ENCODE measurements around the gene RNF224.

DNA sequence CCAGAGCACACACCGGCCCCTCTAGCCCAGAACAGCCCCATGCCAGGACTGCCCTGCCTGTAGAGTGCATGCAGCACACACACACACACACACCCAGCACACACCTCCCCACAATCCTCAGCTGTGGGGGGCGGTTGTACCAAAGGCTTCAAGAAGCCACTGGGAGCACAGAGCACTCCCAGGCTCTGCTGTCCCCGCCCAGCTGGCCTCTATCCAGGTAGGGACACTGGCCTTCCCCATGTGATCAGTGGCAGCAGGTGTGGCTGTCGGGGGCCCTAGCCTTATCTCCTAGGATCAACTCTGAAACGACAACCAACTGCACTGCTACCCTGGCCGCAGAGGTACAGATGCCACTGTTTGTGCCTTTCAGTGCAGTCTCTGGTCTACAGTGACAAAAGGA, 40.9 kb upstream of the RNF224 start:
- TF ChIP-seq, protein P1, sequence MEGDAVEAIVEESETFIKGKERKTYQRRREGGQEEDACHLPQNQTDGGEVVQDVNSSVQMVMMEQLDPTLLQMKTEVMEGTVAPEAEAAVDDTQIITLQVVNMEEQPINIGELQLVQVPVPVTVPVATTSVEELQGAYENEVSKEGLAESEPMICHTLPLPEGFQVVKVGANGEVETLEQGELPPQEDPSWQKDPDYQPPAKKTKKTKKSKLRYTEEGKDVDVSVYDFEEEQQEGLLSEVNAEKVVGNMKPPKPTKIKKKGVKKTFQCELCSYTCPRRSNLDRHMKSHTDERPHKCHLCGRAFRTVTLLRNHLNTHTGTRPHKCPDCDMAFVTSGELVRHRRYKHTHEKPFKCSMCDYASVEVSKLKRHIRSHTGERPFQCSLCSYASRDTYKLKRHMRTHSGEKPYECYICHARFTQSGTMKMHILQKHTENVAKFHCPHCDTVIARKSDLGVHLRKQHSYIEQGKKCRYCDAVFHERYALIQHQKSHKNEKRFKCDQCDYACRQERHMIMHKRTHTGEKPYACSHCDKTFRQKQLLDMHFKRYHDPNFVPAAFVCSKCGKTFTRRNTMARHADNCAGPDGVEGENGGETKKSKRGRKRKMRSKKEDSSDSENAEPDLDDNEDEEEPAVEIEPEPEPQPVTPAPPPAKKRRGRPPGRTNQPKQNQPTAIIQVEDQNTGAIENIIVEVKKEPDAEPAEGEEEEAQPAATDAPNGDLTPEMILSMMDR (IDR thresholded peaks at IDR 0.05): no peak
- TF ChIP-seq, protein P2, sequence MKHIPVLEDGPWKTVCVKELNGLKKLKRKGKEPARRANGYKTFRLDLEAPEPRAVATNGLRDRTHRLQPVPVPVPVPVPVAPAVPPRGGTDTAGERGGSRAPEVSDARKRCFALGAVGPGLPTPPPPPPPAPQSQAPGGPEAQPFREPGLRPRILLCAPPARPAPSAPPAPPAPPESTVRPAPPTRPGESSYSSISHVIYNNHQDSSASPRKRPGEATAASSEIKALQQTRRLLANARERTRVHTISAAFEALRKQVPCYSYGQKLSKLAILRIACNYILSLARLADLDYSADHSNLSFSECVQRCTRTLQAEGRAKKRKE (CRISPR knock-in tag; IDR thresholded peaks at IDR 0.05; ENCODE audit: low read depth): no peak
- TF ChIP-seq, protein P3, sequence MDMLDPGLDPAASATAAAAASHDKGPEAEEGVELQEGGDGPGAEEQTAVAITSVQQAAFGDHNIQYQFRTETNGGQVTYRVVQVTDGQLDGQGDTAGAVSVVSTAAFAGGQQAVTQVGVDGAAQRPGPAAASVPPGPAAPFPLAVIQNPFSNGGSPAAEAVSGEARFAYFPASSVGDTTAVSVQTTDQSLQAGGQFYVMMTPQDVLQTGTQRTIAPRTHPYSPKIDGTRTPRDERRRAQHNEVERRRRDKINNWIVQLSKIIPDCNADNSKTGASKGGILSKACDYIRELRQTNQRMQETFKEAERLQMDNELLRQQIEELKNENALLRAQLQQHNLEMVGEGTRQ (IDR thresholded peaks at IDR 0.05): no peak
